GM18519 (cell line): ENCODE results near the gene NTRK1.

ENCODE experiments used
- ATAC-seq: cut with Tn5 transposase; IDR thresholded peaks from one replicate; pipeline ENCODE4 v1.9.1; 2021; ENCODE audit warnings: mild to moderate bottlenecking, moderate library complexity; ENCODE audit not compliant: unreplicated experiment, low FRiP score

The NTRK1 gene

GRCh38 chr1:156854634-156855033 lies 6.0 kb upstream of the NTRK1 start:
- no peak for ATAC-seq

GRCh38 chr1:156856282-156856785 lies 4.3 kb upstream of the NTRK1 start:
- ATAC-seq: no peak

GRCh38 chr1:156857532-156857931 lies 3.1 kb upstream of the NTRK1 start:
- ATAC-seq: no peak

- no peak for ATAC-seq
Observed at GRCh38 chr1:156858555-156858956, 2.1 kb upstream of the NTRK1 start.

GRCh38 chr1:156858959-156859522 lies 1.6 kb upstream of the NTRK1 start, which contains the start of gene INSRR:
Gene INSRR, minus strand, starts transcription at chr1:156859117. Its CDS starts 496 bp downstream, at chr1:156858621.
- no peak for ATAC-seq

GRCh38 chr1:156859523-156860112 lies 1.0 kb upstream of the NTRK1 start:
- no peak for ATAC-seq

- no peak for ATAC-seq
Observed at GRCh38 chr1:156860113-156860627, 495 bp upstream of the NTRK1 start.

- ATAC-seq: no peak
Observed at GRCh38 chr1:156862584-156862983, 1.9 kb downstream of the NTRK1 start.

- ATAC-seq: no peak
Observed at GRCh38 chr1:156862997-156863599, 2.4 kb downstream of the NTRK1 start.

- no peak for ATAC-seq
Observed at GRCh38 chr1:156863631-156864030, 3.0 kb downstream of the NTRK1 start.

GRCh38 chr1:156864796-156865195 lies 4.1 kb downstream of the NTRK1 start:
- ATAC-seq: no peak

- ATAC-seq: no peak
Observed at GRCh38 chr1:156865258-156865657, 4.6 kb downstream of the NTRK1 start.

GRCh38 chr1:156865865-156866248 lies 5.2 kb downstream of the NTRK1 start:
- ATAC-seq: no peak

GRCh38 chr1:156866249-156866909 lies 5.7 kb downstream of the NTRK1 start:
- ATAC-seq: no peak

- no peak for ATAC-seq
Observed at GRCh38 chr1:156868341-156868740, 7.7 kb downstream of the NTRK1 start.

GRCh38 chr1:156869455-156869854 lies 8.8 kb downstream of the NTRK1 start:
- no peak for ATAC-seq

- no peak for ATAC-seq
Observed at GRCh38 chr1:156873659-156874058, 13.0 kb downstream of the NTRK1 start.

GRCh38 chr1:156874142-156874541 lies 13.5 kb downstream of the NTRK1 start:
- ATAC-seq: no peak

- no peak for ATAC-seq
Observed at GRCh38 chr1:156874572-156875340, 14.1 kb downstream of the NTRK1 start.

GRCh38 chr1:156875341-156875615 lies 14.6 kb downstream of the NTRK1 start:
- no peak for ATAC-seq

GRCh38 chr1:156876281-156876680 lies 15.6 kb downstream of the NTRK1 start:
- ATAC-seq: no peak
